Adipocyte (in vitro differentiated cells): ENCODE measurements around the gene CCDC170.
"Not testable (repeated sequence)": the region's sequence is repeated elsewhere in the genome, so short reads cannot be mapped to it uniquely, and the experiment has no call there.

Experiments used
- DNase-seq: peaks from one replicate; pipeline ENCODE4 v3.0.0-alpha.2; 2015; ENCODE audit warnings: low read depth
- H3K27me3 ChIP-seq: replicated peaks from 2 replicates; pipeline ENCODE4 v1.7.0; 2013; ENCODE audit warnings: mild to moderate bottlenecking, low read length, moderate library complexity; ENCODE audit not compliant: control insufficient read depth, insufficient read depth
- H3K36me3 ChIP-seq: 2 replicates; pipeline ENCODE4 v1.7.0; 2013; ENCODE audit warnings: low read length, mild to moderate bottlenecking, moderate library complexity; ENCODE audit not compliant: control insufficient read depth, insufficient read depth, severe bottlenecking
- H3K4me1 ChIP-seq: 2 replicates; pipeline ENCODE4 v1.7.0; 2013; ENCODE audit warnings: mild to moderate bottlenecking, low read length, moderate library complexity; ENCODE audit not compliant: control insufficient read depth, insufficient read depth
- H3K4me3 ChIP-seq: 2 replicates; pipeline ENCODE4 v1.7.0; 2013; ENCODE audit warnings: mild to moderate bottlenecking, low read length, moderate library complexity
- H3K9ac ChIP-seq: 2 replicates; pipeline ENCODE4 v1.7.0; 2013; ENCODE audit warnings: mild to moderate bottlenecking, low read length, moderate library complexity
- H3K9me3 ChIP-seq: 2 replicates; pipeline ENCODE4 v1.7.0; 2013; ENCODE audit warnings: mild to moderate bottlenecking, low read length, moderate library complexity; ENCODE audit not compliant: control insufficient read depth

The CCDC170 gene, protein sequence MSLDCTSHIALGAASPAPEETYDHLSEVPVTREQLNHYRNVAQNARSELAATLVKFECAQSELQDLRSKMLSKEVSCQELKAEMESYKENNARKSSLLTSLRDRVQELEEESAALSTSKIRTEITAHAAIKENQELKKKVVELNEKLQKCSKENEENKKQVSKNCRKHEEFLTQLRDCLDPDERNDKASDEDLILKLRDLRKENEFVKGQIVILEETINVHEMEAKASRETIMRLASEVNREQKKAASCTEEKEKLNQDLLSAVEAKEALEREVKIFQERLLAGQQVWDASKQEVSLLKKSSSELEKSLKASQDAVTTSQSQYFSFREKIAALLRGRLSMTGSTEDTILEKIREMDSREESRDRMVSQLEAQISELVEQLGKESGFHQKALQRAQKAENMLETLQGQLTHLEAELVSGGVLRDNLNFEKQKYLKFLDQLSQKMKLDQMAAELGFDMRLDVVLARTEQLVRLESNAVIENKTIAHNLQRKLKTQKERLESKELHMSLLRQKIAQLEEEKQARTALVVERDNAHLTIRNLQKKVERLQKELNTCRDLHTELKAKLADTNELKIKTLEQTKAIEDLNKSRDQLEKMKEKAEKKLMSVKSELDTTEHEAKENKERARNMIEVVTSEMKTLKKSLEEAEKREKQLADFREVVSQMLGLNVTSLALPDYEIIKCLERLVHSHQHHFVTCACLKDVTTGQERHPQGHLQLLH

GRCh38 chr6:151493804-151494234 is at the start of gene CCDC170:
Gene CCDC170, plus strand, starts transcription at chr6:151494017. Its CDS starts 112 bp downstream, at chr6:151494129.
- Histone ChIP-seq H3K9ac (peak within 1 kb of the TSS; percentile 81), H3K27me3 (no peaks in the 10 kb centered on the region), H3K4me1 (peaks cover 15% of the 10 kb centered on the region), H3K36me3 (no peaks in the 10 kb centered on the region), H3K4me3 (peak within 1 kb of the TSS; percentile 81), H3K9me3 (no peaks in the 10 kb centered on the region)
- peak; percentile 55 for DNase-seq

DNA sequence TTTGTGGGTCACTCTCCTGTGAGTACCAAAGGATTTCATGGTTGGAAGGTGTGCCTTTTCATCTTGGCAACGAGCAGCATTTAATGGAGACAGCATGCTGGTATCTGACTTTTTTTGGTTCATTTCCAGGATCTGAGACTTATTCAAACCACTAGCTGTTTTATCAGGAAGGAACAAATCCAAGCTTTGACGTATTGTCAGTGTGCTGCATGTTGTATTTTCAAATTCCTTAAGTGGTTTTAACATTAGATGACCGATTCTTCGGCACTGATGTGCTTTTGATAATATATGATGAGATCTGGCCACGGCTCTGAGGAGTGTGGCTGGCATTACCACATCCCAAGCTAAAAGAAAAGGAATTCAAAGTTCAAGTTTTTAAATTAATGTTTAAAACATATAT is 48.3 kb upstream of the CCDC170 start:
- peak; percentile 77 for DNase-seq
- no peaks in the 10 kb centered on the region for H3K27me3 ChIP-seq
- H3K4me3 ChIP-seq, result peak overlapping the region; percentile 7
- peaks cover 9% of the 10 kb centered on the region for H3K36me3 ChIP-seq
- H3K4me1 ChIP-seq, result peaks cover 32% of the 10 kb centered on the region
- peak overlapping the region; percentile 29 for H3K9ac ChIP-seq
- no peaks in the 10 kb centered on the region for H3K9me3 ChIP-seq

DNA sequence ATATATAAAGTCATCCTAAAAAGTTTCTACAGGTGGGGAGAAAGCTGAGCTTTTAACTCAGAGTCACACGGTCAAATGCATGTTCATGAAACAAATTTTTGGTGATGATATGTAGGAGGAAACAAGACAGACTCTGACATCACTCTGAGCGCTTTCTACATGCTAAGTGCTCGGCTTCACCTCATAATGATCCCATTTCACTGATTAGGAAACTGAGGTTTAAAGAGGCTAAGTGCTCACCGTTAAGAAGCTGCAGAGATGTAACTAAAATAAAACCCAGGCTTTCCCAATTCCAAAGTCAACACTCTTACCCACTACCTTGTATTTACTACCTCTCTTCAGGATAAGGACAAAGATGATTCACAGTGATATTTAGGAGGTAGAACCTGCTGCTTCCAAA is 46.6 kb upstream of the CCDC170 start:
- H3K36me3 ChIP-seq, result peaks cover 9% of the 10 kb centered on the region
- H3K4me3 ChIP-seq, result no peak overlapping the region
- H3K4me1 ChIP-seq, result peaks cover 21% of the 10 kb centered on the region
- no peaks in the 10 kb centered on the region for H3K9me3 ChIP-seq
- no peaks in the 10 kb centered on the region for H3K27me3 ChIP-seq
- peak overlapping the region; percentile 60 for H3K9ac ChIP-seq
- no peak for DNase-seq

DNA sequence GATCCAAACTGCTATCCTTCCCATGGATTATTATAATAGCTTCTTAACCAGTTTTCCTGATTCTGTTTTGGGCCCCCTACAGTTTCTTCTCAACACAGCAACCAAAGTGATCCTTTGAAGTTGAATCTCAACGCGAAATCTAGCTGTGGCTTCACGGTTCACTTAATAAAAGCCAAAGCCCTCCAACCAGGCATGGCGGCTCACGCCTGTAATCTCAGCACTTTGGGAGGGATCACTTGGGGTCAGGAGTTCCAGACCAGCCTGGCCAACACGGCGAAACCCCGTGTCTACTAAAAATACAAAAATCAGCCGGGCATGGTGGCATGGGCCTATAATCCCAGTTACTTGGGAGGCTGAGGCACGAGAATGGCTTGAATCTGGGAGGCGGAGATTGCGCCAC is 45.2 kb upstream of the CCDC170 start:
- H3K9me3 ChIP-seq, result no peaks in the 10 kb centered on the region
- peaks cover 24% of the 10 kb centered on the region for H3K4me1 ChIP-seq
- peaks cover 9% of the 10 kb centered on the region for H3K36me3 ChIP-seq
- H3K9ac ChIP-seq, result no peak overlapping the region
- no peak overlapping the region for H3K4me3 ChIP-seq
- no peak for DNase-seq
- no peaks in the 10 kb centered on the region for H3K27me3 ChIP-seq

- H3K9me3 ChIP-seq, H3K27me3 ChIP-seq, DNase-seq, H3K36me3 ChIP-seq: not testable (repeated sequence)
- H3K9ac ChIP-seq, result peak overlapping the region; percentile 93
- peaks cover 27% of the 10 kb centered on the region for H3K4me1 ChIP-seq
- peak overlapping the region; percentile 93 for H3K4me3 ChIP-seq
These were observed 42.9 kb upstream of the CCDC170 start for GRCh38 chr6:151450928-151451327.

GRCh38 chr6:151451417-151451949 is 42.3 kb upstream of the CCDC170 start:
- H3K9me3 ChIP-seq, result no peaks in the 10 kb centered on the region
- H3K4me3 ChIP-seq, result peak overlapping the region; percentile 93
- no peak for DNase-seq
- H3K9ac ChIP-seq, result peak overlapping the region; percentile 93
- H3K27me3 ChIP-seq, result no peaks in the 10 kb centered on the region
- H3K4me1 ChIP-seq, result peaks cover 21% of the 10 kb centered on the region
- no peaks in the 10 kb centered on the region for H3K36me3 ChIP-seq

DNA sequence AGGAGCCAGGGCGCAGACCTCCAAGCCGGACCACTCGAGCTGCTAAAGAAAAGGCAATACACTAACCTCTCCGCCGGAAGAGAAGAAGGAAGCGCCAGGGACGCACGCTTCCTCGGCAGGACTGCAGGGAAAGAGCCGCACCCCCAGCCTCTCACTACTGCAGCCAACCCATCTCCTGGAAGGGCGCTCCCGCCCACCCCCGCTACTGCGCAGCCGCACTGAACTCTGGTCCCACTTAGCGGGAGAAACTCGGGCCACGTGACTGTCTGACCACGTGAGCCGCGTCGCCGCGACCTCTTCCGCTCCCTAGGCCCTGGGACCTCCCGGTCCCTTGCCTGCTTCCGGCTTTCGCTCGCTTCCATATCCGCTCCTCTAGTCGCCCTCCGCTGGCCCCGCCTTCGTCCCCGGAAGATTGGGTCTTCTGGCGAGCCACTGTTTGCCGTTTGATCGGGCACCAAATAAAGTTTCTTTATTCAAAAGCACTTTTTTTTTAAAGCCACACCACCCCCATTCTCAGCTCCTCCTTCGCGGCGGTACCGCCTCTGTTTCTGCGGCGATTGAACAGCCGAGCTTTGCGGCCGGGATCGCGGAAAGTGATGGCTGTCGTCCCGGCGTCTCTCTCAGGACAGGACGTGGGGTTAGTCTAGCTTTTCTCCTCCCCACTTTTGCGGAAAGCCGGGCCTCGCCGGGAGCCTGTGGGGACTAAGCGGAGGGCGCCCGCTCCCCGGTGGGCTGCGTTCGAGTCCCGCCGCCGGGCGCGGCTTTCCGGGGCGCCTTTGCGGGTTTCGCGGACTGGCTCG is 41.7 kb upstream of the CCDC170 start, which contains the start of gene RMND1:
RMND1 (minus strand) TSS at position 177 of the 800 bp plus-strand sequence. CDS start 6,315 bp downstream, outside the sequence.
- Histone ChIP-seq H3K36me3 (no peaks in the 10 kb centered on the region), H3K4me3 (peak within 1 kb of the TSS; percentile 93), H3K9me3 (no peaks in the 10 kb centered on the region), H3K9ac (peak within 1 kb of the TSS; percentile 95), H3K4me1 (peaks cover 16% of the 10 kb centered on the region), H3K27me3 (no peaks in the 10 kb centered on the region)
- peak; percentile 100 for DNase-seq

DNA sequence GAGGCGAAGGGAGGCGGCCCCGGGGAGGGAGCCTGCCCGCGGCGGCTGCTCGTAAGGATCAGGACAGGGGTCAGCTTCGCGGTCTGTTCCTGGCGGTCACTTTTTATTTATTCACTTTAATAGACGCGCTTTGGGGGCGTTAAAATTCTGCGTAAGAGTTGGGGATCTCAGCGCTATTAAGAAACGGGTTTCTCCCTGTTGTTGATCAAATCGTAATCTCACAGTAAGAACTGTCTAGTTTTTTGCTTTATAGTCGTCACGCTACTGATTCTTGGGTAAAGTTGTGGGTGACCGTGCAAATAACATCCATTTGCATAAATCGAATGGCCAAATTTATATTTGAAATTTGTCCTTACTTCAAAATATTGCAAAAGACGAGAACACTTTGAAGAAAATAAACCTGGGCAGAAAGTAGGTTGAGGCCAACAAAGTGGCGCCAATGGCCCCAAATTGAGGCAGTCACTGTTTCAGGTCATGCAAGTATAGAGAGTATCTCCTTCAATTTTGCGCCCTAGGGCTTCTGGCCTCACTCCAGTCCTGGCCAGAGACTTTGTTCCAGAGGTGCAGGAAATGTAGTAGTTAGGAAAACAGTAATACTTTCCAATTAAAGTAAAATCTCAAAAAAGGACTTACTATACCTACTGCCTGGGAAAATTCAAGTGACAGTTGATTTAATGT is 40.9 kb upstream of the CCDC170 start:
- Histone ChIP-seq H3K27me3 (no peaks in the 10 kb centered on the region), H3K9me3 (no peaks in the 10 kb centered on the region), H3K4me1 (peaks cover 16% of the 10 kb centered on the region), H3K9ac (peak overlapping the region; percentile 95), H3K4me3 (peak overlapping the region; percentile 93), H3K36me3 (peaks cover under 1% of the 10 kb centered on the region)
- DNase-seq, result peak; percentile 76

- Histone ChIP-seq H3K4me1 (peaks cover 18% of the 10 kb centered on the region), H3K36me3 (peaks cover 30% of the 10 kb centered on the region)
- not testable (repeated sequence) for H3K9ac ChIP-seq, H3K27me3 ChIP-seq, H3K4me3 ChIP-seq, DNase-seq, H3K9me3 ChIP-seq
These were observed 37.9 kb upstream of the CCDC170 start for GRCh38 chr6:151455751-151456398.

DNA sequence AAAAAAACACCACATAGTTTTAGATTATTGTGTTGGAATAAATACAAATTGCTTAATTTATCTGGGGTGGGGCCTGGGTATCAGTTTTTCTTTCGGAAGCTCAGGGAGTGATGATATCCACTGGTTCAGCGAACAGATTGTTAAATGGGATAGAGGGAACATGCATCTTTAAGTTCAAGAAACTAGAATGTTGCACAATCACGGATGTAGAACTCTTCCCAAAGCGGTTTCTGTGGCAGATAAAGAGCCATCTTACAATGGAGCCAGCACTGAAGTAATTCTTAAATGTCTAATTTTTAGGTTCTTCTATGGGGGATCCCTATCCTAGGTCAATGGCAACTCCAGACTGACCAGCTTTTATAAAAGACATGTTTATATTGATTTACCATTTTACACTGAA is 32.1 kb upstream of the CCDC170 start:
- no peak for DNase-seq
- Histone ChIP-seq H3K9me3 (no peaks in the 10 kb centered on the region), H3K27me3 (no peaks in the 10 kb centered on the region), H3K36me3 (peaks cover 55% of the 10 kb centered on the region), H3K4me3 (no peak overlapping the region), H3K9ac (no peak overlapping the region), H3K4me1 (peaks cover 6% of the 10 kb centered on the region)
